PC-3 (cell line): ENCODE data around the gene IQCE. TPM values are rescaled to one million over a fixed set of nuclear protein-coding genes. Genes with fewer than 3 reads are reported as not detected.
A peak's percentile ranks its signal among the peaks of the same experiment; 100 is the strongest.
"Not testable (repeated sequence)": the region's sequence is repeated elsewhere in the genome, so short reads cannot be mapped to it uniquely, and the experiment has no call there.

Source experiments
- ATAC-seq: fragments of 200-7000 bp; cut with Tn5 transposase; 2 replicates; pipeline ENCODE4 v1.9.1; 2020; ENCODE audit warnings: mild to moderate bottlenecking, moderate library complexity
- BruUV-seq: library from RNA; stranded (reverse); fragments of 400-500 nt; replicated peaks from 2 replicates; lab custom pipeline; 2021; lab: Mats Ljungman, UMichigan
- CTCF ChIA-PET: fragments of 300-600 bp; sonication (Branson Sonifier 250); formaldehyde crosslinking; loops from one replicate; lab custom pipeline; 2022; ENCODE audit warnings: antibody characterized with exemption; lab: Charles Lee
- POLR2A ChIA-PET: fragments of 300-600 bp; sonication (Branson Sonifier 250); formaldehyde crosslinking; loops from one replicate; lab custom pipeline; 2022; ENCODE audit warnings: antibody characterized with exemption; ENCODE audit not compliant: unreplicated experiment; lab: Charles Lee
- DNase-seq: peaks from one replicate; pipeline ENCODE4 v3.0.0-alpha.2; 2015
- H2AFZ ChIP-seq: fragments of 300-600 bp; sonication (generic); 2 replicates; pipeline ENCODE4 v1.6.0; 2016; ENCODE audit warnings: antibody characterized with exemption, low read length
- H3F3A ChIP-seq: fragments of 300-600 bp; sonication (generic); one replicate; pipeline ENCODE4 v1.6.0; 2017; ENCODE audit warnings: antibody characterized with exemption, low read length, control low read depth, mild to moderate bottlenecking; ENCODE audit not compliant: unreplicated experiment
- H3K27ac ChIP-seq: fragments of 300-600 bp; sonication (generic); 2 replicates; pipeline ENCODE4 v1.5.1; 2016; ENCODE audit warnings: mild to moderate bottlenecking, low read length
- H3K27me3 ChIP-seq: fragments of 300-600 bp; sonication (generic); 2 replicates; pipeline ENCODE4 v1.6.1; 2016; ENCODE audit warnings: low read length, mixed read lengths
- H3K36me3 ChIP-seq: fragments of 300-600 bp; sonication (generic); 2 replicates; pipeline ENCODE4 v1.6.1; 2016; ENCODE audit warnings: low read depth, mixed run types, low read length, mixed read lengths
- H3K4me1 ChIP-seq: fragments of 300-600 bp; sonication (generic); 2 replicates; pipeline ENCODE4 v1.5.1; 2016; ENCODE audit warnings: low read length; ENCODE audit not compliant: insufficient read depth
- H3K4me2 ChIP-seq: fragments of 300-600 bp; sonication (generic); 2 replicates; pipeline ENCODE4 v1.6.0; 2016; ENCODE audit warnings: low read length
- H3K4me3 ChIP-seq: fragments of 300-600 bp; sonication (generic); 2 replicates; pipeline ENCODE4 v1.5.1; 2016; ENCODE audit warnings: mild to moderate bottlenecking, low read length, mixed read lengths
- H3K79me2 ChIP-seq: fragments of 300-600 bp; sonication (generic); 2 replicates; pipeline ENCODE4 v1.6.1; 2017; ENCODE audit warnings: low read length, mixed read lengths
- H3K9ac ChIP-seq: fragments of 300-600 bp; sonication (generic); 2 replicates; pipeline ENCODE4 v1.6.0; 2016; ENCODE audit warnings: mild to moderate bottlenecking, low read length
- H3K9me2 ChIP-seq: fragments of 300-600 bp; sonication (generic); replicated peaks from 2 replicates; pipeline ENCODE4 v1.6.1; 2016; ENCODE audit warnings: mixed run types, low read length, mixed read lengths
- H3K9me3 ChIP-seq: fragments of 300-600 bp; sonication (generic); 2 replicates; pipeline ENCODE4 v1.6.1; 2016; ENCODE audit warnings: low read length, mixed read lengths
- H4K20me1 ChIP-seq: fragments of 300-600 bp; sonication (generic); 2 replicates; pipeline ENCODE4 v1.6.1; 2016; ENCODE audit warnings: low read length, mixed read lengths
- EZH2 ChIP-seq: fragments of 300-600 bp; sonication (generic); IDR thresholded peaks from one replicate; pipeline ENCODE4 v1.6.1; 2017; ENCODE audit warnings: antibody characterized with exemption, mild to moderate bottlenecking, low read length; ENCODE audit not compliant: unreplicated experiment
- EZH2phosphoT487 ChIP-seq: fragments of 300-600 bp; sonication (generic); IDR thresholded peaks from 2 replicates; pipeline ENCODE4 v1.6.1; 2018; ENCODE audit warnings: mild to moderate bottlenecking, antibody characterized with exemption, low read length, borderline replicate concordance
- intact Hi-C: fragments of 100-400 bp; cut with micrococcal nuclease; formaldehyde crosslinking; loops from 2 replicates; pipeline ENCODE4 v1.9.0; 2023
- total RNA-seq: library from RNA; depleted of rRNA; stranded (reverse); fragments of >200 nt; gene quantifications from 2 replicates; pipeline ENCODE4 v1.2.3, GENCODE V29; 2014
- TF ChIP-seq, protein P1 (sequence below): fragments of 300-600 bp; sonication (generic); conservative IDR thresholded peaks from 2 replicates; pipeline ENCODE4 v1.5.1; 2017; ENCODE audit warnings: antibody characterized with exemption, low read depth, mild to moderate bottlenecking, low read length

Gene IQCE
- total RNA-seq, 1 experiment from 2014 or later, result 9.7 TPM

DNA sequence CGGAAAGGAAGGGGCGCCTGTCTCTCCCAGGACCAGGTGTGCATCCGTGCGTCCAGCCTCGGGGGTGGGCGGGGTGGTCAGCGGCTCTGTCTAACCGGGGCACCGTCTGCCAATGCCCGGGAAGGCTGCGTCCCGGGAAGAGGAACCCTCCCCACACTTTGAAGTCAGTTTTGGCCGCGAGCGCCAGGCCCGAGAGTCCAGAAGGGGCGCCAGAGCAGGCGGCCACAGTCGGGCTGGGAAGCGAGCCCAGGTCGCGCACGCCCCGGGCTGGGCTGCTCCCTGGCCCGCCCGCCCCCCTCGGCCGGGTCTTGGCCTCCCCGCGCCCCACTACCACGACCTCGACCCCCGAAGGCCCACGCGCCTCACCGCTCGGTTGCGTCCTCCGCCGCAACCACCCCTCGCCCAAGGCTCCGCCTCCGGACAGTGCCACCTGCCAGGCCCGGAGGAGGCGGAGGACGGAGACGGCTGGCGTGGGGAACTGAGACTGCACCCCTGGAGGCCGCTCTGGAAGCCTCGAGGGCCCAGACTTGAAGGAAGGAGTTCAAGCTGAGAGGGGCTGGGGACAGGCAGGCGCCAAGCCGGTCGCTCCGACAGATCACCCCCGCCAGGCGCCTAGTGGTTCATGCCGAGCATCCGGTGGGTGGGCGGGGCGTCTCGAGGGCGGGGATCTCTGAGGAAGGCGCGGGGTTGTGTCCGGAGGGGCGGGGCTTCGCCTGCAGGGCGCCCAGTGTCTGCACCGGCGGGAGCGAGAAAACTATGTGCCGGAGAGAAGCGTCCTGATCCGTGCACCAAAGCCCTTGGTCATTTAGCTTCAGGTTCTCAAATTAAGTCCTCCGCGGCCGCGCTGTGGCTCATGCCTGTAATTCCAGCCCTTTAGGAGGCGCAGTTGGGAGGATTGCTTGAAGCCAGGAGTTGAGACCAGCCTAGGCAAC is 3.4 kb upstream of the IQCE start, which contains the start of gene BRAT1:
BRAT1 (minus strand) TSS at position 404 of the 932 bp plus-strand sequence. CDS start 1,093 bp downstream, outside the sequence.
- CTCF ChIA-PET, result interaction anchor here (1.0 kb wide), 1 partner anchor 104 kb away, joined by 5 read pairs; no protein-coding TSS in a partner anchor
- intact Hi-C loops, result loop anchor here (2.0 to 5.0 kb wide), 4 partner anchors 31 to 127 kb away; partner anchors contain the start of genes GRIFIN and TTYH3

DNA sequence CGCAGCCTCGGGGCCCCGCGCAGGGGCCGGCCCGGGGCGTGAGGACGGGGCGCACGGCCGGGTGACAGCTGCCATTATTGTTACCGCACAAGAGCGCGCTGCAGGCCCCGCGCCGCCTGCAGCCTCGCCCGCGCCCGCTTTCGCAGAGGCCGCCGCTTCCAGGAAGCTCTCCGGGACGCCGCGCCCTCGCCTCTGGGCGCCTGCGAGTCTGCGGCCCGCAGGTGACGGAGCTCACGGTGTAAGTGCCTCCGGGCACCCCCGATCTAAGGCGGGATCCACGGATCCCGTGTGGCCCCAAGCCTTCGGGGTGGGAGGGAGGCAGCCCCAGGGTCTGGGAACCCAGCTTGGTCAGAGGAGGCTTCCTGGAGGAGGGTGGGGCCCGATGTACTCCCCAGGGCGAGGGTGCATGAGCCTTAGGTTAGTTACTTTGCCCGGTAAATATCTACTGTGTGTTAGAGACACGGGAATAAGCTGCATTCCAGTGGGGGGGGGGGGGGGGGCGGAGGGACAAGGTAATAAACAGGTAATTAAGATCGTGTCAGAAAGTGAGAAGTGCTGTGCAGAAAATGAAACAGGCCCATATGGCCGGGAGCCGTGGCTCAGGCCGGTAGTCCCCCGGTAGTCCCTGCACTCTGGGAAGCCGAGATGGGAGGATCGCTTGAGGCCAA is 638 bp downstream of the IQCE start:
- peak overlapping the region; percentile 76 for H3K9ac ChIP-seq
- H3K27me3 ChIP-seq, result no peaks in the 10 kb centered on the region
- H3K4me1 ChIP-seq, result peaks cover 12% of the 10 kb centered on the region; the same call in 1 of the 2 replicates
- no peak for TF ChIP-seq EZH2
- TF ChIP-seq, protein P1, sequence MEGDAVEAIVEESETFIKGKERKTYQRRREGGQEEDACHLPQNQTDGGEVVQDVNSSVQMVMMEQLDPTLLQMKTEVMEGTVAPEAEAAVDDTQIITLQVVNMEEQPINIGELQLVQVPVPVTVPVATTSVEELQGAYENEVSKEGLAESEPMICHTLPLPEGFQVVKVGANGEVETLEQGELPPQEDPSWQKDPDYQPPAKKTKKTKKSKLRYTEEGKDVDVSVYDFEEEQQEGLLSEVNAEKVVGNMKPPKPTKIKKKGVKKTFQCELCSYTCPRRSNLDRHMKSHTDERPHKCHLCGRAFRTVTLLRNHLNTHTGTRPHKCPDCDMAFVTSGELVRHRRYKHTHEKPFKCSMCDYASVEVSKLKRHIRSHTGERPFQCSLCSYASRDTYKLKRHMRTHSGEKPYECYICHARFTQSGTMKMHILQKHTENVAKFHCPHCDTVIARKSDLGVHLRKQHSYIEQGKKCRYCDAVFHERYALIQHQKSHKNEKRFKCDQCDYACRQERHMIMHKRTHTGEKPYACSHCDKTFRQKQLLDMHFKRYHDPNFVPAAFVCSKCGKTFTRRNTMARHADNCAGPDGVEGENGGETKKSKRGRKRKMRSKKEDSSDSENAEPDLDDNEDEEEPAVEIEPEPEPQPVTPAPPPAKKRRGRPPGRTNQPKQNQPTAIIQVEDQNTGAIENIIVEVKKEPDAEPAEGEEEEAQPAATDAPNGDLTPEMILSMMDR, result no peak
- TF ChIP-seq EZH2phosphoT487, result no peak
- H3K9me2 ChIP-seq, result no peaks in the 10 kb centered on the region
- POLR2A ChIA-PET, result no interaction called here
- H3K9me3 ChIP-seq, result no peaks in the 10 kb centered on the region
- peak overlapping the region; percentile 92 for H2AFZ ChIP-seq
- BruUV-seq, result no TSS peak
- DNase-seq, result peak; percentile 9
- H3K79me2 ChIP-seq, result peaks cover 32% of the 10 kb centered on the region
- no peaks in the 10 kb centered on the region for H4K20me1 ChIP-seq
- intact Hi-C loops, result loop anchor here (5.0 kb wide), 2 partner anchors 73 to 123 kb away; partner anchors contain the start of gene TTYH3
- CTCF ChIA-PET, result interaction anchor here (0.6 kb wide), 1 partner anchor 246 kb away, joined by 4 read pairs; no protein-coding TSS in a partner anchor
- no peaks in the 10 kb centered on the region for H3K36me3 ChIP-seq
- no peak overlapping the region for H3K27ac ChIP-seq
- peak overlapping the region; percentile 98 for H3K4me3 ChIP-seq
- peak overlapping the region; percentile 96 for H3K4me2 ChIP-seq
- H3F3A ChIP-seq, result no peaks in the 10 kb centered on the region
- peak; percentile 4 for ATAC-seq

More for the DNA sequence above, 3.4 kb upstream of the IQCE start, which contains the start of gene BRAT1:
- Histone ChIP-seq H3K9me2 (no peaks in the 10 kb centered on the region), H4K20me1 (no peaks in the 10 kb centered on the region), H2AFZ (peak within 1 kb of the TSS; percentile 94), H3F3A (no peaks in the 10 kb centered on the region), H3K36me3 (0 out of 2 replicates have a peak, but pooled peaks cover 5% of the 10 kb centered on the region), H3K4me3 (peak within 1 kb of the TSS; percentile 86), H3K4me2 (peak within 1 kb of the TSS; percentile 93), H3K27me3 (no peaks in the 10 kb centered on the region), H3K9ac (peak within 1 kb of the TSS; percentile 100), H3K9me3 (no peaks in the 10 kb centered on the region), H3K27ac (peak within 1 kb of the TSS; percentile 96), H3K79me2 (peaks cover 43% of the 10 kb centered on the region), H3K4me1 (peaks cover 27% of the 10 kb centered on the region)
- DNase-seq (peak; percentile 92), ATAC-seq (peak; percentile 85)
- POLR2A ChIA-PET, result interaction anchor here (0.6 to 0.7 kb wide), 2 partner anchors 75 to 104 kb away, joined by 3 to 6 read pairs; no protein-coding TSS in a partner anchor
- BruUV-seq, result no TSS peak
- TF ChIP-seq EZH2 (no peak), EZH2phosphoT487 (no peak)
- TF ChIP-seq, protein P1, result peak; percentile 42; the same call in 1 of the 2 replicates

DNA sequence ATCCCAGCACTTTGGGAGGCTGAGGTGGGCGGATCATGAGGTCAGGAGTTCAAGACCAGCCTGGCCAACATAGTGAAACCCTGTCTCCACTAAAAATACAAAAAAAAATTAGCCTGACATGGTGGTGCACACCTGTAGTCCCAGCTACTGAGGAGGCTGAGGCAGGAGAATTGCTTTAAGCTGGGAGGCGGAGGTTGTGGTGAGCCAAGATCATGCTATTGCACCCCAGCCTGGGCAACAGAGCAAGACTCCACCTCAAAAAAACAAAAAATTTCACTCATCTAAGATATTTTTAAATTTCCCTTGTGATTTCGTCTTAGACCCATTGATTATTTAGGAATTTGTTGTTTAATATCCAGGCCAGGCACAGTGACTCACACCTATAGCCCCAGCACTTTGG is 5.2 kb downstream of the IQCE start:
- CTCF ChIA-PET, intact Hi-C loops, H3K27me3 ChIP-seq: not testable (repeated sequence)

More for the DNA sequence above, 5.2 kb downstream of the IQCE start:
- H3K79me2 ChIP-seq, result peaks cover 27% of the 10 kb centered on the region
- BruUV-seq, ATAC-seq, H3K9me3 ChIP-seq, H3K4me1 ChIP-seq, POLR2A ChIA-PET, H3K9ac ChIP-seq, H3K4me2 ChIP-seq, H3K9me2 ChIP-seq, H3K36me3 ChIP-seq, H3K4me3 ChIP-seq, H3F3A ChIP-seq, H4K20me1 ChIP-seq, H2AFZ ChIP-seq, DNase-seq, H3K27ac ChIP-seq: not testable (repeated sequence)
